CD8-positive, alpha-beta memory T cell (primary cell): ENCODE measurements around the gene HELZ2. TPM values are rescaled to one million over a fixed set of nuclear protein-coding genes. Genes with fewer than 3 reads are reported as not detected.

Source experiments
- CTCF ChIA-PET: fragments of 350-600 bp; sonication (Branson Sonifier 250); formaldehyde crosslinking; loops from one replicate; lab custom pipeline; 2021; ENCODE audit warnings: antibody characterized with exemption; lab: Charles Lee
- POLR2A ChIA-PET: fragments of 350-600 bp; sonication (Branson Sonifier 250); formaldehyde crosslinking; loops from one replicate; lab custom pipeline; 2021; ENCODE audit warnings: antibody characterized with exemption; lab: Charles Lee
- DNase-seq, 5 donors: peaks; one replicate each; pipeline versions ENCODE4 v3.0.0 to v3.0.0-alpha.2; 2020 to 2022; ENCODE audit warnings: mixed read lengths in 1 of 5
- H3K27ac ChIP-seq: one replicate; pipeline ENCODE4 v1.7.0; 2013; ENCODE audit warnings: low read depth, mild to moderate bottlenecking, low read length, moderate library complexity
- H3K27me3 ChIP-seq: 2 replicates; pipeline ENCODE4 v1.7.0; 2013; ENCODE audit warnings: low read length, mild to moderate bottlenecking; ENCODE audit not compliant: insufficient read depth, poor library complexity, severe bottlenecking
- H3K36me3 ChIP-seq: 2 replicates; pipeline ENCODE4 v1.7.0; 2013; ENCODE audit warnings: mild to moderate bottlenecking, low read length, moderate library complexity; ENCODE audit not compliant: insufficient read depth
- H3K4me1 ChIP-seq: 2 replicates; pipeline ENCODE4 v1.7.0; 2013; ENCODE audit warnings: mild to moderate bottlenecking, low read length, moderate library complexity; ENCODE audit not compliant: insufficient read depth
- H3K4me3 ChIP-seq: 2 replicates; pipeline ENCODE4 v1.7.0; 2013; ENCODE audit warnings: mild to moderate bottlenecking, low read length
- H3K9me3 ChIP-seq: 2 replicates; pipeline ENCODE4 v1.7.0; 2013; ENCODE audit warnings: mild to moderate bottlenecking, low read length
- H3K27ac Mint-ChIP-seq, 8 donors: one replicate each; pipeline ENCODE4 v1.8.0; 2020 to 2021; ENCODE audit warnings: mixed read lengths in 8 of 8, mild to moderate bottlenecking in 6 of 8, inconsistent platforms in 3 of 8, moderate library complexity in 3 of 8
- H3K27me3 Mint-ChIP-seq, 2 donors: one replicate each; pipeline ENCODE4 v1.8.0; 2020 to 2021; ENCODE audit warnings: mixed read lengths in 2 of 2, mild to moderate bottlenecking in 1 of 2, moderate library complexity in 1 of 2
- H3K36me3 Mint-ChIP-seq, 3 donors: one replicate each; pipeline ENCODE4 v1.8.0; 2020 to 2021; ENCODE audit warnings: mixed read lengths in 3 of 3, inconsistent platforms in 1 of 3, mild to moderate bottlenecking in 1 of 3
- H3K4me1 Mint-ChIP-seq, 3 donors: one replicate each; pipeline ENCODE4 v1.8.0; 2020 to 2021; ENCODE audit warnings: mixed read lengths in 3 of 3, inconsistent platforms in 1 of 3, mild to moderate bottlenecking in 1 of 3
- H3K4me3 Mint-ChIP-seq, 7 donors: one replicate each; pipeline ENCODE4 v1.8.0; 2020 to 2021; ENCODE audit warnings: mixed read lengths in 7 of 7, mild to moderate bottlenecking in 6 of 7, moderate library complexity in 4 of 7, inconsistent platforms in 2 of 7
- H3K9me3 Mint-ChIP-seq, 5 donors: one replicate each; pipeline ENCODE4 v1.8.0; 2020 to 2022; ENCODE audit warnings: mixed read lengths in 5 of 5, mild to moderate bottlenecking in 3 of 5, moderate library complexity in 2 of 5, inconsistent platforms in 1 of 5
- polyA plus RNA-seq: library from polyadenylated mRNA; unstranded; fragments of 300-500 nt; fragmentation: Illumina TruSeq; gene quantifications from one replicate; pipeline ENCODE4 v1.2.3, GENCODE V29; 2021
- total RNA-seq, 2 experiments: library from RNA; stranded (reverse); gene quantifications; one replicate each; pipeline ENCODE4 v1.2.3, GENCODE V29; 2021

Gene HELZ2
- total and polyA plus RNA-seq, 3 experiments from 2014 or later, result 7.4 to 9.8 (median 8.7) TPM

GRCh38 chr20:63538204-63539091 lies 35.6 kb downstream of the HELZ2 start:
- Histone ChIP-seq H3K9me3 (no peaks in the 10 kb centered on the region), H3K27me3 (no peaks in the 10 kb centered on the region), H3K4me1 (peaks cover 23% of the 10 kb centered on the region), H3K36me3 (no peaks in the 10 kb centered on the region), H3K27ac (peak overlapping the region; percentile 43), H3K4me3 (peak overlapping the region; percentile 62)
- POLR2A ChIA-PET, result interaction anchor here (0.8 to 2.7 kb wide), 9 partner anchors 9 to 524 kb away, joined by 3 to 31 read pairs (median 5); partner anchors contain the start of genes GMEB2, HELZ2, PPDPF and TPD52L2
- peak in 2 of 5 donors; percentile 38 to 43 for DNase-seq
- H3K4me1 Mint-ChIP-seq, result peaks cover 0 to 18% (median 3%) of the 10 kb centered on the region in 3 donors
- H3K4me3 Mint-ChIP-seq, result peak overlapping the region in 5 of 7 donors; percentile 54 to 74 (median 69)
- no peaks in the 10 kb centered on the region for H3K9me3 Mint-ChIP-seq
- peak overlapping the region in 7 of 8 donors; percentile 21 to 75 (median 63) for H3K27ac Mint-ChIP-seq
- H3K27me3 Mint-ChIP-seq, result no peaks in the 10 kb centered on the region
- no peaks in the 10 kb centered on the region for H3K36me3 Mint-ChIP-seq
- CTCF ChIA-PET, result interaction anchor here (0.9 to 3.7 kb wide), 35 partner anchors 9 to 582 kb away, joined by 3 to 35 read pairs (median 6); partner anchors contain the start of genes ARFRP1, HELZ2, LIME1 and PPDPF

- no peaks in the 10 kb centered on the region for H3K36me3 ChIP-seq
- peak overlapping the region; percentile 43 for H3K27ac ChIP-seq
- Mint-ChIP-seq H3K9me3 (no peaks in the 10 kb centered on the region), H3K27ac (peak overlapping the region; percentile 21 to 75 (median 62)), H3K36me3 (no peaks in the 10 kb centered on the region), H3K27me3 (no peaks in the 10 kb centered on the region), H3K4me3 (peak overlapping the region; percentile 36 to 74 (median 69)), H3K4me1 (peaks cover 0 to 18% (median 3%) of the 10 kb centered on the region in 3 donors)
- CTCF ChIA-PET, result interaction anchor here (0.6 to 3.7 kb wide), 48 partner anchors 8 to 583 kb away, joined by 3 to 35 read pairs (median 4); partner anchors contain the start of genes ARFRP1, GMEB2, HELZ2 and LIME1
- peak overlapping the region; percentile 62 for H3K4me3 ChIP-seq
- H3K27me3 ChIP-seq, result no peaks in the 10 kb centered on the region
- H3K4me1 ChIP-seq, result peaks cover 23% of the 10 kb centered on the region
- no peaks in the 10 kb centered on the region for H3K9me3 ChIP-seq
- POLR2A ChIA-PET, result interaction anchor here (0.6 to 2.7 kb wide), 11 partner anchors 8 to 525 kb away, joined by 3 to 31 read pairs (median 4); partner anchors contain the start of genes GMEB2, HELZ2, PPDPF and TPD52L2
- DNase-seq, result peak; percentile 86 to 95 (median 94)
These were observed 36.4 kb downstream of the HELZ2 start for GRCh38 chr20:63537525-63538203.

DNA sequence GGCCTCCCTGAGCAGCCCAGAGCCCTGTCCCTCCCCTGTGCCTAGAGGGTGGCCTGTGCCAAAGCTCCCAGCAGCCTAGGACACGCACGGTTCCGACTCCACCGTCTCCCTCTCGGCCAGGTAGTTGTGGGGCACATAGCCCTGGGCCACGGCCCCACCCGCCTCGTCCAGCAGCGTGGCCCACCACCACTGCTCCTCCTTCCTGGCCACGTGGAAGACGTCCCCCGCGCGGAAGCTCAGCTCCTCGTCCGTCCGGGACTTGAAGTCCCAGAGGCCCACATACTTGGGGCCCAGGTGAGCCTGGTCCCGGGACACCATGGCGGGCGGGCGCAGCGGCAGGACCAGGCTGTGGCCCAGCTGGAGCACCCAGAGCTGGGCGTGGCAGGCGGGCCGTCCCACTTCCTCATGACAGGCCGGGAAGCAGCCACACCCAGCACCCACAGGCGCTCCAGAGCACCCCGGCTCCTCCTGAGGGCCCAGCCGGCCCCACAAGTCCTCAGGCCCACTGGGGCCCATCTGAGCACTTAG lies 37.0 kb downstream of the HELZ2 start, which contains the start of gene PTK6:
PTK6 (minus strand) TSS at position 380 of the 528 bp plus-strand sequence; CDS start at position 318, 62 bp downstream.
- peak in 2 of 5 donors; percentile 16 for DNase-seq
- H3K9me3 ChIP-seq, result no peaks in the 10 kb centered on the region
- peak within 1 kb of the TSS; percentile 62 for H3K4me3 ChIP-seq
- Mint-ChIP-seq H3K27me3 (no peaks in the 10 kb centered on the region), H3K9me3 (no peaks in the 10 kb centered on the region), H3K4me1 (peaks cover 3 to 18% (median 3%) of the 10 kb centered on the region in 3 donors), H3K36me3 (peaks cover 0 to 1% (median 0%) of the 10 kb centered on the region in 3 donors), H3K27ac (peak within 1 kb of the TSS; percentile 21 to 85 (median 69)), H3K4me3 (peak within 1 kb of the TSS; percentile 36 to 87 (median 71))
- CTCF ChIA-PET, result interaction anchor here (0.6 to 3.7 kb wide), 47 partner anchors 8 to 584 kb away, joined by 3 to 35 read pairs (median 5); partner anchors contain the start of genes ARFRP1, GMEB2, HELZ2 and LIME1
- no peaks in the 10 kb centered on the region for H3K36me3 ChIP-seq
- POLR2A ChIA-PET, result interaction anchor here (0.6 to 2.7 kb wide), 12 partner anchors 8 to 542 kb away, joined by 3 to 31 read pairs (median 3); partner anchors contain the start of genes HELZ2, PPDPF, RGS19 and TPD52L2
- no peaks in the 10 kb centered on the region for H3K27me3 ChIP-seq
- H3K4me1 ChIP-seq, result peaks cover 23% of the 10 kb centered on the region
- peak within 1 kb of the TSS; percentile 43 for H3K27ac ChIP-seq

- no peaks in the 10 kb centered on the region for H3K9me3 Mint-ChIP-seq
- Histone ChIP-seq H3K4me1 (peaks cover 23% of the 10 kb centered on the region), H3K27ac (no peak overlapping the region), H3K4me3 (no peak overlapping the region), H3K36me3 (no peaks in the 10 kb centered on the region), H3K9me3 (no peaks in the 10 kb centered on the region), H3K27me3 (no peaks in the 10 kb centered on the region)
- peaks cover 0 to 1% (median 0%) of the 10 kb centered on the region in 3 donors for H3K36me3 Mint-ChIP-seq
- H3K4me3 Mint-ChIP-seq, result peak overlapping the region in 3 of 7 donors; percentile 66 to 87 (median 68)
- peaks cover 3 to 18% (median 5%) of the 10 kb centered on the region in 3 donors for H3K4me1 Mint-ChIP-seq
- DNase-seq, result peak in 1 of 5 donors; percentile 48
- peaks cover 0 to under 1% of the 10 kb centered on the region in 2 donors for H3K27me3 Mint-ChIP-seq
- POLR2A ChIA-PET, result interaction anchor here (0.6 to 2.7 kb wide), 4 partner anchors 13 to 543 kb away, joined by 3 to 31 read pairs (median 6); partner anchors contain the start of genes PPDPF and RGS19
- peak overlapping the region in 2 of 8 donors; percentile 21 to 54 for H3K27ac Mint-ChIP-seq
- CTCF ChIA-PET, result interaction anchor here (1.1 to 3.6 kb wide), 13 partner anchors 10 to 503 kb away, joined by 3 to 35 read pairs (median 6); partner anchors contain the start of genes LIME1 and PPDPF
These were observed 37.6 kb downstream of the HELZ2 start for GRCh38 chr20:63536241-63536977.

DNA sequence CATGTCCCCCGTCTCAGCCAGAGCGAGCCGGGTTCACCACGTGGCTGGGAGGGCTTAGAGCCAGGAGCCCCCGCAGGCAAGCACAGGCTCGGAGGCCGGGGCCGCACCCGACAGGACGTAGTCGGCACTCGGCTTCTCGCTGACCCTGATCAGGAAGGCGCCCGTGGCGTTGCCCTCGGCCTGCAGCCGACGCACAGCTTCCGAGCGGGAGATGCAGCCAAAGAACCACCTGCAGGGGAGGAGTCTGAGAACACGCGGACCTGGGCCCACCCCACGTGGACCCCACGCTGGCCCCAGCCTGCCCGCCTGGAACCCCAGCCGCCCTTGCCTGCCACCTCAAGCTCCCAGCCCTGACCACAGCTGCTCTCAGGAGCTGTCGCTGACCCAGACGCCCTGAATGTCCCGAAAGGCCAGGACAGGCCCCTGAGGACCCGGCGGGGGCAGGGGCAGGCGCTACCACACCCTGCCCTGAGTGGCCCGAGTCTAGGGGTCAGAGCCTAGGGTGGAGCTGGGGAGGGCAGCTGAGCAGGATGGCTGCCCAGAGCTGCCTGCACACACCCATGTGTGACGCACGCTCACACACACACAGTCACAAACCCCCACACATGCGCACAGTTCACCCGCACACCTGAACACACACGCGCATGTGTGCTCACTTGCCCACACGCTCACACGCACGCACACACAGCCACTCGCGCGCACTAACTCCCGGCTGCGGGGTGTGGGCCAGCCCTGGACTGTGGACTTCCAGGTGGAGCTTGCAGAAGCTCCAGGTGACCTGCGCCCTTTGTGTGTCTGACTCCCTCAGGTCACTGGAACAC lies 39.0 kb downstream of the HELZ2 start:
- Histone ChIP-seq H3K27ac (no peak overlapping the region), H3K4me3 (no peak overlapping the region), H3K9me3 (no peaks in the 10 kb centered on the region), H3K27me3 (no peaks in the 10 kb centered on the region), H3K4me1 (peaks cover 23% of the 10 kb centered on the region), H3K36me3 (no peaks in the 10 kb centered on the region)
- CTCF ChIA-PET, result interaction anchor here (0.6 to 2.3 kb wide), 3 partner anchors 12 to 97 kb away, joined by 3 to 6 read pairs (median 3); no protein-coding TSS in a partner anchor
- Mint-ChIP-seq H3K36me3 (peaks cover 0 to 1% (median 0%) of the 10 kb centered on the region in 3 donors), H3K9me3 (no peaks in the 10 kb centered on the region), H3K4me1 (peaks cover 3 to 18% (median 5%) of the 10 kb centered on the region in 3 donors), H3K4me3 (no peak overlapping the region), H3K27ac (no peak overlapping the region), H3K27me3 (peaks cover 0 to 1% of the 10 kb centered on the region in 2 donors)
- DNase-seq, result peak in 1 of 5 donors; percentile 54
- POLR2A ChIA-PET, result interaction anchor here (0.9 kb wide), 1 partner anchor 12 kb away, joined by 3 read pairs; no protein-coding TSS in a partner anchor

GRCh38 chr20:63534427-63534830 lies 39.6 kb downstream of the HELZ2 start:
- H3K4me3 Mint-ChIP-seq, result no peak overlapping the region
- peaks cover 0 to 1% (median 0%) of the 10 kb centered on the region in 3 donors for H3K36me3 Mint-ChIP-seq
- Histone ChIP-seq H3K27me3 (no peaks in the 10 kb centered on the region), H3K4me3 (no peak overlapping the region), H3K4me1 (peaks cover 23% of the 10 kb centered on the region), H3K27ac (no peak overlapping the region), H3K36me3 (no peaks in the 10 kb centered on the region), H3K9me3 (no peaks in the 10 kb centered on the region)
- CTCF ChIA-PET, result interaction anchor here (1.1 kb wide), 1 partner anchor 12 kb away, joined by 3 read pairs; no protein-coding TSS in a partner anchor
- H3K9me3 Mint-ChIP-seq, result no peaks in the 10 kb centered on the region
- DNase-seq, result peak in 1 of 5 donors; percentile 46
- POLR2A ChIA-PET, result interaction anchor here (0.9 kb wide), 1 partner anchor 11 kb away, joined by 3 read pairs; no protein-coding TSS in a partner anchor
- H3K27ac Mint-ChIP-seq, result no peak overlapping the region
- H3K4me1 Mint-ChIP-seq, result peaks cover 3 to 18% (median 5%) of the 10 kb centered on the region in 3 donors
- H3K27me3 Mint-ChIP-seq, result peaks cover 0 to 1% of the 10 kb centered on the region in 2 donors
